NCI-H1092 treated with DMSO at 0.1 percent for 48 hours (cell line): ENCODE data around the gene POLG.

ENCODE experiments used
- DNase-seq: peaks from one replicate; lab custom pipeline; 2025; lab: John Stamatoyannopoulos, UW

POLG gene

DNA sequence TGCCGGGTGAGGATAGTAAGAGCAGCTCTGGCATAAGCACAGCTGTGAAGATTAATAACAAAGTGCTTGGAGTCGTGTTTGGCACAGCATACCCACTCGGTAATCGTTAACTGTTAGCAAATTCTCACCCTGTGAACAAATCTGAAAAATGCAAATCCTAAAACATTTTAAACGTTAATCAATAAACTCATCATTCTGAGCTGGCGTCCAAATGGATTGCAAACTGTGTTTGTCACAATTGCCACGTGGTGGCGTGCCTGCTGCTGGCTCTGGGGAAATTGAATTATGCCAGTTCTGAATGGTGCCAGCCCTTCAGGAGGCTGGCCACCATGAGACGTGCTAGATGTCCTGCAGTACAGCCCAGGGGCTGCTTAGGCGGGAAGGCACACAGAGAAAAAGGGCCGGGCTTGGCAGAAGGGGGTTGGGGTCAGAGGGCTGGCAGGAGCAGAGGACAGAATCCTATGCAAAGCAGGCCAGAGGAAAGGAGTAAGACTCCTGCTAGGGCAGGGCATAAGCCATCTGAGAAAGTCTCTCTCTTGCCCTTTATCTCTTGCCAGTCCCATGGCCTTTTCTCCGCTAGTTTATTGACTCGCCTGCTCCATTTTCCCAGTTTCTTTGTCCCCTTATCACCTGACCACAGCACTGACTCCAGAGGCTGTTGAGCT is 22.1 kb upstream of the POLG start:
- DNase-seq, result peak; percentile 23

DNA sequence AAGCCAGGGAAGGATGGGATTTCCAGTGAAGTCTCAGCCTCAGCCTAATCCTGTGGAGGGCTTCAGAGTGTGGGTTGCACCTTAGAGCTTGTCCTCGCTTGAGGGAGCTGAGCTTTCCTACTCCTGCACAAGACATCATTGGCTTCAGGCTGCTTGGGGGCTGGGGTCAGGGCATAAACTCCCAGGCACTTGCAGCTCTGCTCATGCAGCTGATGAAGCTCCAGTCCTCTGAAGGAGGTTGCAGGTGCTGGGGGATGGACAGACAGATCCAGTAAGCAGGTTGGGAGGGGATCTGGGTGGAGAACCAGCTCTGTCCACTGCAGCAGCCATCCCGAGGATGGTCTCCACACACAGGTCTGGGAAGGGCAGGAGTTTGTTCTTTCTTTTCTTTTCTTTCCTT is 19.4 kb upstream of the POLG start:
- no peak for DNase-seq

DNA sequence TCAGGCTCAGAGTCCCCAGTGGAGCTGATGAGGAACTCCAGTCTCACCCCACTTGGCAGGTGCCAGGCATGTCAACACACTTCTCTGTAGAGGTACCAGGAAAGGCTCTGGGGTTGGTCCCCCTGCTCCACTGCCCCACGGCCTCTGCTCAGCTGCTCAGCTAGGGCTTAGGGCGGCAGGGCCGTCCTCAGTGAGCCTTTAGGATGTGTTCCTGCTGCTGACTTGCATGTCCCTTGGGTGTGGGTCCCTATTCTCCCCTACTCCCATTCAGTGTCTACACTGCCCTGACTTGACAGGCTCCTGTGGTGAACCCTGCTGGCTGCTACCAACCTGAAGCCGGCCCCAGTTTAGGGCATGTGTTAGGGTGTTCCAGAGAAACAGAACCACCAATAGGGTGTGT is 17.9 kb upstream of the POLG start:
- DNase-seq, result no peak

DNA sequence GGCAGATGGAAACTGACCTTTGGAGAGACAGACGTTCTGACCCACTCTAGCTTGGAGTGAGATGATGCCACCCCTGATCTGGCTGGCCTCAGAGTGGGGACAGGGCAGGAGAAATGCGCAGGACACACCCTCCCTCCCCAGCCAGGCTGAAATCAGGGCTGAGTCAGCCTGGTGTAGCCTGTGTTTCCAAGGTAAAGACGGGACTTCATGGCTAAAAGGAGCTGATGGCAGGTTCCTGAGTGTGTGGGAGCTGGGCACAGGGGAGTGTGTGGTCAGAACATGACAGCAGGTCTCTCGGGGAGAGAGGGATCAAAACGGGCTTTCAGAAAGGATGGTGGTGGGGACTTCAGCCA is 14.6 kb upstream of the POLG start:
- DNase-seq, result no peak

DNA sequence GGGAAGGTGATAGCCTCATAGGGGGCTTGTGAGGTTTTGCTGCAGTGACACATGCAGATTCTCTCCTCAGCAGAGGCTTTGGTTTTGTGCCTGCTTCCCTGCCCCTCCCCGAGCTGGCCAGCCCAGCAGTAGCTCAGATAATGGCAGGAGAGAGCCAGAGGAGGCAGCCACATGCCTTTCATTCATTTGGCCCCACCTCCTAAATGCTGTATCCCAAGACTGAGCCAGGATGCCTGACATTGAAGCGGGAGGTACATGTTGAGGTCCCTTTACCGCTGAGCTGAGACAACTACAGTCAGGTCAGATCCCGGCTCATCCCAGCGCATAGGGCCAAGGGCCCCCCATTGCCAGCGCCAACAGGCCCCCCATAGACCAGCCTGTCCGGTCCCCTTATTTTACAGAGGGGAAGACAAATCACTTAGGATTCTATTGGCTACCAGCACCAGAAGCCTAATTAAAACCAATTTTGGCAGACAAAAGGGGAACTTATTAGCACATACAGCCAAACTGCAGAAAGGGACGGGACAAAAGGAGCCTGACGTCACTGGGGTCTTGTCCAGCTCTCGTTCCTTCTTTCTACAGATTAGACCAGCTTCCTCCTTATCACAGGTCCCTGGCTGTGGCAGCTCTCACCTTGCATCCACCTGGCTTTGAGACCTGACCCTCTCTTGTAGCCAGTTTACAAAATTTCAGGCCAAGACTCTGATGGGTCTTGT is 12.1 kb upstream of the POLG start:
- no peak for DNase-seq

DNA sequence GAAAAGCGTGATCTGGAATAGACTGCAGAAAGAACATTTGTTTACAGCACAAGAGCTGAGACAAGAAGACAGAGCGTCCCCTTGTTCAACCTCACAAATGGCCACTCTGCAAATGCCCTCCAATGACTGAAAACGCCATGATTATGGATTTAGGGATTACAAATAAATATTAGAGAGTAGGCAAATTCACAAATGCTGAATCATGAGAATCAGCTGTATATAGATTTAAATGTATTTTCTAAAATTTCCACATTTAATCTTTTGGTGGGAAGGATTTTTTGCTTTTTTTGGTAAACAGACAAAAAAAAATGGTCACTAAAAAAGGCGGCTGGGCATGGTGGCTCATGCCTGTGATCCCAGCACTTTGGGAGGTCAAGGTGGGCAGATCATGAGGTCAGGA is 10.6 kb upstream of the POLG start:
- DNase-seq, result no peak

DNA sequence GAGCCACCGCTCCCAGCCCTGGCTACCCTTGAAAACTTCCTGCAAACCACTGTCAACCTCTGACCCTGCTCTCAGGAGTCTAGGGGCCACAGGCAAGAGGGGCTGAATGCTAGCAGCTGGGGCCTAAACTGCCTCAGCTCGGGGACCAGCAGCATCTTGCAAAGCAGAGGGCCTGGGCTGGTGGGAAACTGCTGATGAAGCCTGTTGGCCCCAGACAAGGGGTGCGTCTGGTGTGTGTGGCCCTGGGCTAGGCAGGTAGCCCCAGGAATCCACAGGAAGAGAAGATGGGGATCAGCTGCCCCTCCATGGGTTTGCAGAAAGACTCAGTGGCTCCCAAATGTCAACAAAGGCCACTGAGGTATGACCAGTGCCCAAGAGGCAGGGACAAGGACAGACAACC is 8.2 kb upstream of the POLG start:
- DNase-seq, result no peak

DNA sequence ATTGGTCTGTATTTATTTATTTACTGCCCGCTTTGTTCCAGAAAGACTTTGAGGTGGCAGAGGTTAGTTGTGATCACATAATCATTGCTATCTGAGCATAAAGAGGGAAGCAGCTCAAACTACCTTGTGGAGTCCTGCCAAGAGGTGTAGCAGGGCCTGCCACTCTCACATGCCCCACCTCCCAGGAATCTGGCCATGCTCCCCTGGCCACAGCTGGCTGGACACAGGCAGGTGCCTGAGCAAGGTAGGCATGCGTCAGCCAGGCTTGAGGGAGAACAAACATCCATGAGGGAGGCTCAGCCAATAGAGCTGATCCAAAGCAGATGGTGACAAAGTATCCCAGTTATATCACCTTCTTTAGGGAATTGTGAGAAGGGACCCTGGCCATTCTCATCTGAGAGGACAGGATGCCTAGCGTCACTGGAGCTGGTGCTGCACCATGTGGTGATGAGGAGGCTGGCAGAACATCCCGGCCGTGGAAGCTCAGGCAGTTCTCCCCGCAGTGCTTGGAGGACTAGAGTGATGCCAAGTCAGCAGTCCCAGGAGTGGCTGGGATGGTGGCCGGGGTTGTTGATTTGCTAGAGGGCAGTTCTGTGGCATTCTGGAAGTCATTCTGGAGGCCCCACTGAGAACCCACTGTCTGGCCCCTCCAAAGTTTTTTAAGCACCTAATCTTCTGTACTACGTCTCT is 6.8 kb upstream of the POLG start:
- no peak for DNase-seq

DNA sequence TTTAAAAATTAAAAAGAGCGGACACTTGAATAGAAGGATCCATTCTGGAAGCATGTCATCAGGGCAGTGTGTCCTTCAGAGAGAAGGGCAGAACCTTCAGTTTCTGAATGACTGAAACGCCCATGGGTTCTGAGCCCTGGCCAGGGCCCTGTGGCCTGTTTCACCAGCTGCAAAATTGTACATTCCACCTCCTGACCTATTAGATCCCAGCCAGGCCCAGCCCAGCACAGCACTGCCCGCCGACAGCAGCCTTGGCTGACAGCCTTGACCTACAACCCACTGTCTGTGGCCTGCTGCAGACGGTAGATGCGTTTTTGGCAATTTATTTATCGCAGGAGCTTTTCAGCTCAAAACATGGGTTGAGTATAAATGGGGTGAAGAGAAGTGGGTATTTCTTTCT is 5.9 kb upstream of the POLG start:
- no peak for DNase-seq

DNA sequence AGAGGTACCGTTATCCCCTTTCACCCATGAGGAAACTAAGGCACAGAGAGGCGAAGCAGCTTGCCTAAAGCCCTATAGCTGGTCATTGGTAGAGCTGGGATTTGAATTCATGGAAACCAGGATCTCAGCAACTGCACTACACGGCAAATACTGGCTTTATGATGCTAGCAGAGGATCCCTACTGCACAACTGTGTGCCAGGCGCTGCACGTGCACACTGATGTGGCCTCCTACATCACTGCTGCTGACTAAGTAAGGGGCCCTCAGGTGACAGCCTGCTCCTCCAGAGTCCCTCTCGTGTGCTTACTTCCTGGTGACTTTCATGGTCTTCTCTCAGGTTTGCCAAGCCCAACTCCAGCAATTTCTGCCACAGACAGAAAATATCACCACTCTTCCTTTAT is 3.4 kb upstream of the POLG start:
- no peak for DNase-seq

DNA sequence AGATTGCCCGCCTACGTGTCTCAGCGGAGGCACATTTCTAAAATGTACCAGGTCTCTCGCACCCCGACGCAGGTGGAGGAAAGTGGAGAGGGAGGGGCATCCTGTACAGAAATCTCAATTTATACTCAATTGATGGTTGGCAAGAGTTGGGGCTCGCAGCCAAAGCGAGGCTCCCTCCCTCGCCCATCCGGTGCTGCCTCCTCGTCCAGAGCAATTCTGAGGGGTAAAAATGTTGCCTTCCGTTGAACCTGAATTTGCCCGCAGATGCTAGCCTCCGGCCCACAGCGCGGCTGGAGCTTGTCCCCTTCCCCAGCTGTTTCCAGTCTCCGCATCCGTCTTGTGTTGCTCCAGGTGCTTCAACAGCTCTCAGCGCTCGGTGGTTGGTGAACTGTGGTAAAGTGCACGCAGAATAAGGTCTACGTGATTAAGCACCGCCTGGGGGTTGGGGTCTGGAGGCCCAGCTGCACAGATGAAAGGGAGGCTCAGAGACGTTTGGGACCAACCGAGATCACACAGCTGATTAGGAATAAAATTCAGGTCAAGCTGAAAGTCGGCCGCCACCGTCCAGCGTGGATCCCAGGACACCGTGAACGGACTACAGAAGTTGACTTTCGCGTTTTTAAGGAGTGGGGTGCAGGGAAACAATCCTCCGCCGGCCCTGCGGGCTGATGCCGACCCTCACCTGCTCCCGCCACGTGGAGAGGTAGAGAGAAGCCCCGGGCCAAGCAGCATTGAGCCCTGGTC is 846 bp upstream of the POLG start:
- peak; percentile 84 for DNase-seq

DNA sequence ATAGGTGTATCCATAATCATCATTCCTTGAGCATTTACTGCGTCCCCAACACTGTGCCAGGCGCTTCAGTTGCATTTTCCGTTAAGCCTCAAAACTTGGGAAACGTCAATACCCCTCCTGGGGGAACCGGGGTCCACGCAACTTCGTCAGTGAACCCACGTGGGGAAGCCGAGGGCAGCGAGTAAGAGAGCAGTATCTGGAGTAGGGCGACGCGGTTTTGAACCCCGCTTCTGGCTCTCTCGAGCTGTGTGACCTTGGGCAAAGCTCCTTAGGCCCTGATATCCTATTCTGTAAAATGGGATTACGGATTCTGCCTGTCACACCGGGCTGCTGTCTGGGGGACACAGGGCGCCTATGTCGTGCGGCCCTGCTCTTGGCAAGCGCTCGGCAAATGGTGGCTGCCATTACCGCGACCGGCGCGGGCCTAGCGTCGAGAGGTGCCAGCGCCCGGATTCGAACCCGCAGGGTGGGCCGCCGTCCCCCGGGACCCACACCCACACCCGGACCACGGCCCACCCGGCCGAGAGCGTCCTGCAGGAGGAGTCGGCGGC is 590 bp downstream of the POLG start:
- DNase-seq, result no peak

DNA sequence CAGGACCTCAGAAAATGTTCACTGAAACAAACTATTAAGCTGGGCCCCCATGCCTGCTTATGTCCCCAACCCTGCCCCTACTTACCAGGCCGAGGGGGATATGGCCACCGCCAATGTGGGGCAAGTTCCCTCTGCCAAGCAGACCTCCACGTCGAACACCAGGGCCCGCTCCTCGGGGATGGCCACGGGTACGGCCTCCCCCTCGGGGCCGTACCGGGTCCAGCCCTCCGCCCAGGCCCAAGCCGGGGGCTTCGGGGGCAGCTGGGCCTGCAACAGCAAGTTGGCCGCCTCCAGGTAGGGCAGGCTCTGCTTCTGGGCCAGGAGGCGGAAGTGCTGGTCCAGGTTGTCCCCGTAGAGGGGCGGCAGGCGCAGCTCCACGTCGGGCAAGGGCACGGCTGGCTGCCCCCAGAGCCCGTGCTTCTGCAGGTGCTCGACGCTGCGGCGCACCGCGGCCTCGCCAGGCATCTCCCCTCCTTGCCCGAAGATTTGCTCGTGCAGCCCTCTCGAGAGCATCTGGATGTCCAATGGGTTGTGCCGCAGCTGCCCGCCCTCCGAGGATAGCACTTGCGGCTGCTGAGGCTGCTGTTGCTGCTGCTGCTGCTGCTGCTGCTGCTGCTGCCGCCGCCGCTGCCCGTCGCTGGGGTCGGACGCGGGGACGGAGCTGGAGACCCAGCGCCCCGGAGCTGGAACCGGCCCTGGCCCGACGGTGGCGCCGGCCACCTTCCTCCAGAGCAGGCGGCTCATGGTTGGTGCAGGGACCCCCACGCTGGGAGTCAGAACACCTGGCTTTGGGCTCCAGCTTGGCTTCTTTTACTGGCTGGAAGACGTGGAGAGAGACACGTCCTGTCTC is 1.4 kb downstream of the POLG start:
- no peak for DNase-seq

DNA sequence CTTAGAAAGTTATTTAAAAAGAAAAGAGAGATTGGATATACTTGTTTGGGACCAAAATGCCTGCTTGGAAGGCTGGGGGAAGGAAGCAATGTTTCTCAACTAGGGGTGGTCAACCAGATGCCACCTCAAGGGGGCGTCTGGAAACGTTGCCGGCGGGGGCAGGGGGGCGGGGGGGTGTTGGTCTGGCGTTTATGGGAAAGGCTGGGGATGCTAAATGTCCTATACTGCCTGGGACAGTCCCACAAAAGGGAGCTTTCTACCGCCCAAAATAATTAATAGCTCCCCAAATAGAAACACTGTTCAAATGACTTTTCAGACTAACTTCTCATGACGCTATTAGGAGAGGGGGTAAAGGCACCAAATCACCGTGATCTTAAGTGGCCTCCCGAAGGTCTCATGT is 2.2 kb downstream of the POLG start:
- DNase-seq, result no peak

DNA sequence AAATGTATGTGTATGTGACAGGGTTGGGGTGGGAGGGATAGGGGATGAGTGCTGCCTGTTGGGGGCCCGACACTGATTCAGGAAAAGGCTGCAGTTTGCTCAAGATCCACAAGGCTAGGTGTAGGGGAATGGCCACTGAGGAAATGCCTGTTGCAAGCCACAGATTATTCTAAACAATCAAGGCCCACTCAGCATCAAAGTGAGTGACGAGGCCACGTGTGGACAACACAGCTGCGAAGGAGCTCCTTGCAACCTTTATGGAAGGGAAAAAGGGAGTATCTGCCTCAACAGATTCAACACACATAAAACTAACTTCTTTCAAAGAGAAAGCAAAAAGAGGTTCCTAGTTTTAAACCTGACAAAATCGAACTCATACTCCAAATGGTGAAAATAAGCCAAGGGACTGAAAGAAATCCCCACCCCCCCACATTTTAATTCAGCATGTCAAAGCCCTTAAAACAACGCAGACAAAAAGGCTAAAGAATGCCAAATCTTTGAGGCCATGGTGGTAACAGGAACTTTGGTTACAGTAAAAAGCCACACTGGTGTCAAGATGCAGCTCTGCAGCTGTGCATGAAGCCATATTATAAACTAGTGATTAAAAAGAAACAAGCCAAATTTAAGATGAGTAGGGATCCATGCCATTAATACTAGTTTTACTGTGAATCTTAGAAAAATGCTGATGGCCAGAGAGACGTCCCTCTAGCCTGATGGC is 3.6 kb downstream of the POLG start:
- no peak for DNase-seq

DNA sequence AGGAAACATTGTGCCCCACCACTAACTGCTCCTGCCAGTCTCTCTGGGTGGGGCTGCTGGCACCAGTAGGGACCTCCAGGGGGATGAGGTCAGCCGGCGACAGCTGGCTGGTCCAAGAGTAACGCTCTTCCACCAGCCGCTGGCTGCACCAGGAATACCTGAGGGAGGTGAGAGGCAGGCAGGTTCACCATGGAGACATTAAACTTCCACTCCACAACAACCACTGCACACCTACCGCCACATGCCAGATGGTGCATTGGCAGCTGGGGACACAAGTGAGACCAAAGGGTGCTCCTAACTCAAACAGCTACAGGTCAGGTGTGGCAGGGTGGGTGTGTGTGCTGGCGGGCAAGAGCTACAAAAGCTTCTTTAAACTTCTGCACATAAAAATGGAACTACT is 4.5 kb downstream of the POLG start:
- DNase-seq, result no peak

DNA sequence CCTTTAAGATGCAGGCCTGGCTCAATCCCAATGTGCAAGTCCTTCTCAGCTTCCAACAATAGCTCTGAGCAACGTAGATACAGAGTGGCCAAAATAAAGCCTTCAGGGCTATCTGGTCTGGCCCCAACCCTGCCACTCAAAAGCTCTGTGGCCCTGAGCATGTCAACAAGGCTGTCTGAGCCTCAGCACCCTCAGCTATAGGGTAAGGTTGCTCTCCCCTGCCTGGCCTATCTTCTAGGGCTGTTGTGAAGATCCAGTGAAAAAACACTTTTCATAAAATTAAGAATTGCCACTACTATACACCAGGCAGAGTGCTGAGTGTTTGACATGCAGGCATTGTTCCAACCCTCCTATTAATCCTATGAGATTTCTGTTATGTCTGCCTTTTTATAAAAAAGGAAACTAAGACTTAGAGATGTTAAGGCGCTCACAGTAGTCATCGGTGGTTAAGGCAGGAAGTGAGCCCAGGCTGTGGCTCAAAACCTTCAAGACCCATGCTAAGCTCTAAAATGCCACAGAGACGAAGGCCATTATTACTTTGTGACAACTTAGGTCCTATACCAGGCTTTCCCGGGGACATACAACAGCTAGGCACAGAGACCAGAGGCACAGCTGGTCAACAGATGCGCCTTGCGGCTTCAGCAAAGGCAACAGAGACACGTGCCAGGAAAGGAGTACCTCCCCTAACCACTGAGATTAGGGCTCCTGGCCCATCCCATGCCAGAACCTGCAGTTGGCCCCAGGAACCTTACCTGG is 5.1 kb downstream of the POLG start:
- DNase-seq, result no peak

DNA sequence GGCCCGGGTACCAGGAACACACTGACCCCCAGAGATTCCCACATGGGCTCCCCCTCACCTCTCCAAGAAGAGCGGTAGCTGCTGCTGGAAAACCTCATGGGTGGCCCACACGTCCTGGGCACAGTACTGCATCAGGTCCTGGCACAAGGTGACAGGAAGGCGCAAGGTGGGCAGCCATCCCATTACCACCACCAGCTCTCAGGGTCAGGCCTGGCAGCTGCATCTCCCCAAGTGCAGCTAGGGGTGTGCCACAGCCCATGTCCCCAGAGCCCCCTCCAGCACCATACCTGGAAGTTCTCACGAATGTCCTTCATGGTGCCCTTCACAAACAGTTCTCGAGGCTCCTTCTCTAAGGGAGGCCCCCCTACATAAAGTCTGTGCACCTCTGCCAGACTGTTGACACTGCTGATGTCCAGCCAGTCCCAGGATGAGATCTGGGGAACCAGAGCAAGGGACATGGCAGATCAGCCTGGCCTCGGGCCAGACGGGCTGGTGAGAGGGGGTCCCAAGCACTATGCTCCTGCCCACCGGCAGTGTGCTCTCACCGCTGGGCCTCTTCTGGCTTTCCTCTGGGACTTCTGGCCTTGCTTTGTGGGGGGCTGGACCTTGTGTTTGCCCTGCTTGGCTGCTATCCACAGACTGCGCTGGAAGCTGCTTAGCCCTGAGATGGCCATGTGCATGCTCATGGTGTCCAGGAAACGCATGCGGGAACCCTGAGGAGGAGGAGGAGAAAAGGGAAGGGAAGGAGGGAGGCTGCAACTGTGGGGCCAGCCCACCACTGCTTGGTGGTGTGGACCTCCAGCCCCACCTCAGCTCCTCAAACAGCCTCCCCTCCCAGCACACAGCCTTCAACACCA is 6.0 kb downstream of the POLG start:
- no peak for DNase-seq

DNA sequence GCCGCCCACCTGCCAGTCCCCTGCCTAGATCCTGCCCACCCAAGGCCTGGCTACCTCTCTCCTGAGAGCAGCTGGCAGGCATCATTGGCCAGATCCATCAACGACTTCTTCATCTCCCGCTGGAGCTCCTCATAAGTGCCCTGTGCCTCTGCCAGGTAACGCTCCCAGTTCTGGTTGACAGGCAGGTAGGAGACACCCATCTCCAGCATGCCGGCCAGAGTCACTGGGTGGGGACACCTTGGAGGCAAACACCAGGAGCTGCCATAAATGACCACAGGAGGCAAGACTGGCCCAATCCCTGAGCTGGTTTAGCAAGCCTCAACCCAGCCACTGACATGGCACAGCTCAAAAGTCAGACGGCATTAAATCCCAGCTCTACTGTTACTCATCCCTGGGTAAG is 7.5 kb downstream of the POLG start:
- DNase-seq, result no peak
